H9 (cell line): ENCODE data around the gene VILL. TPM values are rescaled to one million over a fixed set of nuclear protein-coding genes. Genes with fewer than 3 reads are reported as not detected.
A peak's percentile ranks its signal among the peaks of the same experiment; 100 is the strongest.

ENCODE experiments used
- DNase-seq: peaks from one replicate; pipeline ENCODE4 v3.0.0-alpha.2; 2017
- H2AFZ ChIP-seq: one replicate; pipeline ENCODE4 v1.6.1; 2013; ENCODE audit warnings: mild to moderate bottlenecking, low read length, control low read depth, moderate library complexity
- H2AK5ac ChIP-seq: 2 replicates; pipeline ENCODE4 v1.6.1; 2013; ENCODE audit warnings: low read length, control low read depth, mixed read lengths; ENCODE audit not compliant: insufficient read length
- H2BK120ac ChIP-seq: one replicate; pipeline ENCODE4 v1.6.1; 2013; ENCODE audit warnings: low read depth, mild to moderate bottlenecking, low read length, control low read depth, inconsistent platforms; ENCODE audit not compliant: poor library complexity, severe bottlenecking
- H2BK12ac ChIP-seq: 2 replicates; pipeline ENCODE4 v1.6.1; 2013; ENCODE audit warnings: low read length, control low read depth, mixed read lengths, low read depth; ENCODE audit not compliant: insufficient read length
- H2BK15ac ChIP-seq: 2 replicates; pipeline ENCODE4 v1.6.1; 2013; ENCODE audit warnings: low read depth, low read length, control low read depth
- H2BK20ac ChIP-seq: one replicate; pipeline ENCODE4 v1.6.1; 2013; ENCODE audit warnings: low read depth, mild to moderate bottlenecking, low read length, control low read depth, inconsistent platforms; ENCODE audit not compliant: poor library complexity, severe bottlenecking
- H2BK5ac ChIP-seq: 2 replicates; pipeline ENCODE4 v1.6.1; 2013; ENCODE audit warnings: low read length, control low read depth, mixed read lengths; ENCODE audit not compliant: insufficient read length
- H3K14ac ChIP-seq: 2 replicates; pipeline ENCODE4 v1.6.1; 2013; ENCODE audit warnings: low read length, control low read depth; ENCODE audit not compliant: insufficient read depth
- H3K18ac ChIP-seq: 2 replicates; pipeline ENCODE4 v1.6.1; 2013; ENCODE audit warnings: low read depth, mild to moderate bottlenecking, mixed read lengths, low read length, control low read depth; ENCODE audit not compliant: insufficient read length
- H3K23ac ChIP-seq: 2 replicates; pipeline ENCODE4 v1.6.1; 2013; ENCODE audit warnings: low read length, control low read depth, mixed read lengths, low read depth; ENCODE audit not compliant: insufficient read length
- H3K23me2 ChIP-seq: 2 replicates; pipeline ENCODE4 v1.6.1; 2013; ENCODE audit warnings: low read depth, mild to moderate bottlenecking, mixed read lengths, low read length, control low read depth; ENCODE audit not compliant: insufficient read length, poor library complexity, severe bottlenecking
- H3K27ac ChIP-seq: 2 replicates; pipeline ENCODE4 v1.5.1; 2013; ENCODE audit warnings: low read length, control low read depth, mixed read lengths, low read depth; ENCODE audit not compliant: insufficient read length
- H3K27me3 ChIP-seq: 2 replicates; pipeline ENCODE4 v1.6.1; 2013; ENCODE audit warnings: low read length, control low read depth, inconsistent platforms; ENCODE audit not compliant: insufficient read depth
- H3K4ac ChIP-seq: 2 replicates; pipeline ENCODE4 v1.6.1; 2013; ENCODE audit warnings: low read depth, mild to moderate bottlenecking, control low read depth, inconsistent platforms, low read length, moderate library complexity
- H3K4me1 ChIP-seq: 2 replicates; pipeline ENCODE4 v1.6.1; 2013; ENCODE audit warnings: low read length, control low read depth, inconsistent platforms; ENCODE audit not compliant: insufficient read depth
- H3K4me2 ChIP-seq: 2 replicates; pipeline ENCODE4 v1.6.1; 2013; ENCODE audit warnings: low read length, control low read depth, mixed read lengths; ENCODE audit not compliant: insufficient read length, insufficient read depth
- H3K56ac ChIP-seq: 2 replicates; pipeline ENCODE4 v1.6.1; 2013; ENCODE audit warnings: low read depth, mild to moderate bottlenecking, mixed read lengths, low read length, control low read depth; ENCODE audit not compliant: insufficient read length
- H3K79me1 ChIP-seq: 2 replicates; pipeline ENCODE4 v1.6.1; 2013; ENCODE audit warnings: low read depth, mild to moderate bottlenecking, moderate library complexity, low read length, control low read depth, inconsistent platforms; ENCODE audit not compliant: insufficient read depth, poor library complexity, severe bottlenecking
- H3K79me2 ChIP-seq: 2 replicates; pipeline ENCODE4 v1.6.1; 2013; ENCODE audit warnings: low read length, control low read depth, inconsistent platforms; ENCODE audit not compliant: insufficient read depth
- H3K9ac ChIP-seq: 2 replicates; pipeline ENCODE4 v1.6.1; 2013; ENCODE audit warnings: low read length, control low read depth, mixed read lengths; ENCODE audit not compliant: insufficient read length; ENCODE audit errors: extremely low read depth
- H3K9me3 ChIP-seq: one replicate; pipeline ENCODE4 v1.6.1; 2013; ENCODE audit warnings: low read depth, low read length, inconsistent platforms; ENCODE audit not compliant: control insufficient read depth
- H3T11ph ChIP-seq: one replicate; pipeline ENCODE4 v1.6.1; 2013; ENCODE audit warnings: mild to moderate bottlenecking, low read length, control low read depth, inconsistent platforms
- H4K20me1 ChIP-seq: one replicate; pipeline ENCODE4 v1.6.1; 2013; ENCODE audit not compliant: control insufficient read depth, insufficient read length, insufficient read depth
- H4K5ac ChIP-seq: 2 replicates; pipeline ENCODE4 v1.6.1; 2013; ENCODE audit warnings: low read depth, mild to moderate bottlenecking, mixed read lengths, low read length, control low read depth; ENCODE audit not compliant: insufficient read length
- H4K8ac ChIP-seq: replicated peaks from 2 replicates; pipeline ENCODE4 v1.6.1; 2013; ENCODE audit warnings: low read length, control low read depth, mixed read lengths, low read depth; ENCODE audit not compliant: insufficient read length
- H4K91ac ChIP-seq: 2 replicates; pipeline ENCODE4 v1.6.1; 2013; ENCODE audit warnings: low read depth, mild to moderate bottlenecking, moderate library complexity, mixed read lengths, low read length, control low read depth; ENCODE audit not compliant: insufficient read length
- H3K27ac Mint-ChIP-seq, 3 experiments: 2 replicates in 2 of 3; 3 replicates in 1 of 3; pipeline ENCODE4 v1.8.0; 2020 to 2021; ENCODE audit warnings: mixed read lengths in 3 of 3, mild to moderate bottlenecking in 1 of 3, moderate library complexity in 1 of 3
- H3K27me3 Mint-ChIP-seq: 2 replicates; pipeline ENCODE4 v1.8.0; 2021; ENCODE audit warnings: low read depth, mild to moderate bottlenecking, moderate library complexity, mixed read lengths
- H3K36me3 Mint-ChIP-seq, 3 experiments: 2 replicates in 2 of 3; 3 replicates in 1 of 3; pipeline ENCODE4 v1.8.0; 2020 to 2021; ENCODE audit warnings: low read depth in 3 of 3, mixed read lengths in 3 of 3; ENCODE audit not compliant: insufficient read depth in 1 of 3
- H3K4me1 Mint-ChIP-seq, 2 experiments: 2 replicates each; pipeline ENCODE4 v1.8.0; 2020; ENCODE audit warnings: mixed read lengths in 2 of 2
- H3K4me3 Mint-ChIP-seq, 2 experiments: 2 replicates in 1 of 2; 3 replicates in 1 of 2; pipeline ENCODE4 v1.8.0; 2020 to 2021; ENCODE audit warnings: mild to moderate bottlenecking in 2 of 2, mixed read lengths in 2 of 2, moderate library complexity in 1 of 2
- H3K9me3 Mint-ChIP-seq, 2 experiments: 2 replicates in 1 of 2; 3 replicates in 1 of 2; pipeline ENCODE4 v1.8.0; 2020; ENCODE audit warnings: mild to moderate bottlenecking in 2 of 2, mixed read lengths in 2 of 2, moderate library complexity in 1 of 2
- CTCF ChIP-seq: fragments of 200-600 bp; sonication (generic); conservative IDR thresholded peaks from 3 replicates; pipeline ENCODE4 v1.8.0; 2021; ENCODE audit warnings: antibody characterized with exemption, mild to moderate bottlenecking
- WGBS: extraction: QIAGEN DNeasy Blood & Tissue Kit; methylation state at CpG from one replicate; pipeline ENCODE4 v1.1.7; 2013; ENCODE audit warnings: missing lambda C conversion rate, low lambda C conversion rate, mixed read lengths; ENCODE audit not compliant: insufficient read length; ENCODE audit errors: extremely low coverage; 5-methylcytosine and 5-hydroxymethylcytosine counted together
- total RNA-seq: library from RNA; stranded (reverse); gene quantifications from 2 replicates; pipeline ENCODE4 v1.2.1, GENCODE V29; 2021

Gene VILL
- total RNA-seq, 1 experiment from 2014 or later = 3.2 TPM

GRCh38 chr3:37967260-37967881, 23.2 kb upstream of the VILL start:
- no peak overlapping the region for H3K4me3 Mint-ChIP-seq

More at GRCh38 chr3:37967260-37967881, 23.2 kb upstream of the VILL start:
- Histone ChIP-seq H3T11ph (no peak overlapping the region), H4K91ac (no peak overlapping the region), H2BK15ac (no peak overlapping the region), H3K79me2 (no peaks in the 10 kb centered on the region), H3K14ac (no peak overlapping the region), H3K4me2 (no peak overlapping the region), H3K56ac (no peak overlapping the region), H3K9ac (no peak overlapping the region), H3K27me3 (no peaks in the 10 kb centered on the region), H3K18ac (no peak overlapping the region), H3K4me1 (peaks cover 3% of the 10 kb centered on the region; the same call in 1 of the 2 replicates), H3K27ac (no peak overlapping the region), H2BK12ac (no peak overlapping the region), H4K8ac (no peak overlapping the region), H3K23ac (no peak overlapping the region), H2BK120ac (no peak overlapping the region), H3K79me1 (no peaks in the 10 kb centered on the region), H3K23me2 (no peaks in the 10 kb centered on the region), H2AFZ (no peak overlapping the region), H4K5ac (no peak overlapping the region), H3K9me3 (no peaks in the 10 kb centered on the region), H2BK5ac (no peak overlapping the region), H2AK5ac (no peak overlapping the region), H4K20me1 (no peaks in the 10 kb centered on the region), H2BK20ac (no peak overlapping the region), H3K4ac (no peak overlapping the region)
- no peak overlapping the region for H3K27ac Mint-ChIP-seq
- TF ChIP-seq CTCF = peak; percentile 89
- H3K36me3 Mint-ChIP-seq = peaks cover 2 to 4% (median 4%) of the 10 kb centered on the region in 3 experiments; a peak in 6 of 7 replicates
- no peaks in the 10 kb centered on the region; the same call in 1 of the 2 replicates for H3K27me3 Mint-ChIP-seq
- peaks cover 16 to 19% of the 10 kb centered on the region in 2 experiments for H3K4me1 Mint-ChIP-seq
- H3K9me3 Mint-ChIP-seq = no peaks in the 10 kb centered on the region
- peak; percentile 86 for DNase-seq
- WGBS = no CpG with 5 or more reads among the region's 7 CpGs
